OCI-LY7 (cell line): Measurements from ENCODE around the gene CLIC4. TPM values are rescaled to one million over a fixed set of nuclear protein-coding genes. Genes with fewer than 3 reads are reported as not detected.

ENCODE experiments used
- BruUV-seq: library from RNA; stranded (reverse); fragments of 400-500 nt; replicated peaks from 2 replicates; lab custom pipeline; 2021; lab: Mats Ljungman, UMichigan
- CTCF ChIA-PET: fragments of 300-600 bp; sonication (Branson Sonifier 250); formaldehyde crosslinking; loops from one replicate; lab custom pipeline; 2022; ENCODE audit warnings: antibody characterized with exemption; ENCODE audit not compliant: unreplicated experiment; lab: Charles Lee
- POLR2A ChIA-PET: fragments of 300-600 bp; sonication (Branson Sonifier 250); formaldehyde crosslinking; loops from one replicate; lab custom pipeline; 2022; ENCODE audit warnings: antibody characterized with exemption; lab: Charles Lee
- DNase-seq: peaks from one replicate; pipeline ENCODE4 v3.0.0-alpha.2; 2015; ENCODE audit warnings: low spot score
- H2AFZ ChIP-seq: fragments of 200-600 bp; sonication (generic), shearing (Covaris generic); 2 replicates; pipeline ENCODE4 v1.6.1; 2014; ENCODE audit warnings: mild to moderate bottlenecking, antibody characterized with exemption, low read length, moderate library complexity
- H3K27ac ChIP-seq: fragments of 200-600 bp; sonication (generic); 2 replicates; pipeline ENCODE4 v1.5.1; 2014; ENCODE audit warnings: mixed run types, low read depth, mild to moderate bottlenecking, moderate library complexity, low read length, inconsistent platforms; ENCODE audit not compliant: poor library complexity, severe bottlenecking
- H3K36me3 ChIP-seq: fragments of 200-600 bp; sonication (generic); 2 replicates; pipeline ENCODE4 v1.6.1; 2014; ENCODE audit warnings: mild to moderate bottlenecking, antibody characterized with exemption, low read length, moderate library complexity, mixed read lengths; ENCODE audit not compliant: insufficient read depth
- H3K4me1 ChIP-seq: fragments of 200-600 bp; sonication (generic); 2 replicates; pipeline ENCODE4 v1.5.1; 2014; ENCODE audit warnings: mild to moderate bottlenecking, low read length; ENCODE audit not compliant: insufficient read depth, poor library complexity, severe bottlenecking
- H3K4me2 ChIP-seq: fragments of 200-600 bp; sonication (generic); 2 replicates; pipeline ENCODE4 v1.6.1; 2014; ENCODE audit warnings: mild to moderate bottlenecking, low read length
- H3K4me3 ChIP-seq: fragments of 200-600 bp; sonication (generic); 2 replicates; pipeline ENCODE4 v1.5.1; 2014; ENCODE audit warnings: mild to moderate bottlenecking, low read depth, low read length; ENCODE audit not compliant: poor library complexity, severe bottlenecking
- H3K79me2 ChIP-seq: fragments of 200-600 bp; sonication (generic); 2 replicates; pipeline ENCODE4 v1.6.1; 2016; ENCODE audit warnings: low read depth, mild to moderate bottlenecking, low read length, moderate library complexity, mixed read lengths; ENCODE audit not compliant: insufficient read depth
- H3K9me2 ChIP-seq: fragments of 200-600 bp; sonication (generic); 2 replicates; pipeline ENCODE4 v1.6.1; 2016; ENCODE audit warnings: mild to moderate bottlenecking, low read length, mixed read lengths; ENCODE audit not compliant: insufficient read depth
- H3K9me3 ChIP-seq: fragments of 200-600 bp; sonication (generic); 2 replicates; pipeline ENCODE4 v1.6.1; 2014; ENCODE audit warnings: mild to moderate bottlenecking, mixed run types, low read length, mixed read lengths
- H4K20me1 ChIP-seq: fragments of 200-600 bp; sonication (generic); 2 replicates; pipeline ENCODE4 v1.6.1; 2014; ENCODE audit warnings: mild to moderate bottlenecking, antibody characterized with exemption, low read length, moderate library complexity, mixed read lengths; ENCODE audit not compliant: insufficient read depth
- EZH2phosphoT487 ChIP-seq: fragments of 200-600 bp; sonication (generic); IDR thresholded peaks from 2 replicates; pipeline ENCODE4 v1.6.1; 2018; ENCODE audit warnings: low read depth, borderline replicate concordance, mild to moderate bottlenecking, mixed run types, antibody characterized with exemption, low read length, moderate library complexity, mixed read lengths
- intact Hi-C: fragments of 100-400 bp; cut with micrococcal nuclease; formaldehyde crosslinking; loops from one replicate; pipeline ENCODE4 v1.10.0; 2022; ENCODE audit not compliant: unreplicated experiment
- total RNA-seq, 2 experiments: library from RNA; depleted of rRNA in 1 of 2; stranded (reverse); fragments of >200 nt in 1 of 2; shearing (Covaris generic) in 1 of 2; gene quantifications; 2 replicates each; pipeline ENCODE4 v1.2.3, GENCODE V29; 2014 to 2022
- TF ChIP-seq, protein P1 (sequence below): fragments of 200-600 bp; sonication (generic); conservative IDR thresholded peaks from 2 replicates; pipeline ENCODE4 v1.5.1; 2014; ENCODE audit warnings: mild to moderate bottlenecking, antibody characterized with exemption, low read length, moderate library complexity, mixed read lengths

CLIC4 gene
- total RNA-seq, 2 experiments from 2014 or later = 35.5 to 116 TPM

DNA sequence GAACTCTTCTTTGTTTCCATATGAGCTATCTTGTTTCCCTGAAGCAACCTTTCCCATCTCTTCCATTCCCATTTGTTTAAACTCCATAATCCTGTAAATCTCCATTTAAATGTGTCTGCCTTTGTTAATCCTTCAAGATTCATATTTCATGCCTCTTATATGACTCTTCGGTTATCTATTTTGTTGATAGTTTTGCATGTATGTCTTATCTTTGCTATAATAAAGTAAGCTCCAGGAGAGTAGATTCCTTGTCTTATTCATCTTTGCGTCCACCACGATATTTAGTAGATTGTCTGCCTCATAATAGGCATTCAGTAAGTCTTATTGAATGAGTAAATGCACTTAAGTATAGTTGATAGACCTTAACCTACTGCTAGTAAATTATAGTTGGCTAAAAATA is 18.4 kb downstream of the CLIC4 start:
- Histone ChIP-seq H3K4me3 (no peak overlapping the region), H3K4me2 (no peak overlapping the region), H4K20me1 (0 out of 2 replicates have a peak, but pooled peaks cover 26% of the 10 kb centered on the region), H3K36me3 (peaks cover 38% of the 10 kb centered on the region), H3K9me3 (0 out of 2 replicates have a peak, but pooled peaks cover 7% of the 10 kb centered on the region), H3K9me2 (no peaks in the 10 kb centered on the region), H3K79me2 (peaks cover 98% of the 10 kb centered on the region), H3K4me1 (peaks cover 10% of the 10 kb centered on the region), H2AFZ (no peak overlapping the region), H3K27ac (no peak overlapping the region)
- no TSS peak for BruUV-seq
- intact Hi-C loops = no loop called here
- TF ChIP-seq, protein P1, sequence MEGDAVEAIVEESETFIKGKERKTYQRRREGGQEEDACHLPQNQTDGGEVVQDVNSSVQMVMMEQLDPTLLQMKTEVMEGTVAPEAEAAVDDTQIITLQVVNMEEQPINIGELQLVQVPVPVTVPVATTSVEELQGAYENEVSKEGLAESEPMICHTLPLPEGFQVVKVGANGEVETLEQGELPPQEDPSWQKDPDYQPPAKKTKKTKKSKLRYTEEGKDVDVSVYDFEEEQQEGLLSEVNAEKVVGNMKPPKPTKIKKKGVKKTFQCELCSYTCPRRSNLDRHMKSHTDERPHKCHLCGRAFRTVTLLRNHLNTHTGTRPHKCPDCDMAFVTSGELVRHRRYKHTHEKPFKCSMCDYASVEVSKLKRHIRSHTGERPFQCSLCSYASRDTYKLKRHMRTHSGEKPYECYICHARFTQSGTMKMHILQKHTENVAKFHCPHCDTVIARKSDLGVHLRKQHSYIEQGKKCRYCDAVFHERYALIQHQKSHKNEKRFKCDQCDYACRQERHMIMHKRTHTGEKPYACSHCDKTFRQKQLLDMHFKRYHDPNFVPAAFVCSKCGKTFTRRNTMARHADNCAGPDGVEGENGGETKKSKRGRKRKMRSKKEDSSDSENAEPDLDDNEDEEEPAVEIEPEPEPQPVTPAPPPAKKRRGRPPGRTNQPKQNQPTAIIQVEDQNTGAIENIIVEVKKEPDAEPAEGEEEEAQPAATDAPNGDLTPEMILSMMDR = no peak
- TF ChIP-seq EZH2phosphoT487 = no peak
- DNase-seq = no peak
- CTCF ChIA-PET = no interaction called here
- POLR2A ChIA-PET = interaction anchor here (1.0 to 1.8 kb wide), 3 partner anchors 9 to 43 kb away, joined by 3 to 4 read pairs (median 4); no protein-coding TSS in a partner anchor

DNA sequence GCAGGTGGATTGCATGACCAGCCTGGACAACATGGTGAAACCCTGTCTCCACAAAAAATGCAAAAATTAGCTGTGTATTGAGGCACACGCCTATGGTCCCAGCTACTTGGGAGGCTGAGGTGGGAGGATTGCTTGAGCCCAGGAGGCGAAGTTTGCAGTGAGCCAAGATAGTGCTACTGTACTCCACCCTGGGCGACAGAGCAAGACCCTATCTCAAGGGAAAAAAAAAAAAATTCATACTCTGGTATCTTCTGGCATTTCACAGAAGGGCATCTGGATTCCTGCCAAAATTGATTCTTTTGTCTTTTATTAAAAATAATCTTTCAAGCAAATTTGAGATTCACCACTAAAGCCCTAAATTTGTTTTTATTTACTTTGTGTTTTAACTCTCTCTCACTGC is 19.2 kb downstream of the CLIC4 start:
- Histone ChIP-seq H3K9me2 (no peaks in the 10 kb centered on the region), H3K4me2 (no peak overlapping the region), H3K27ac (no peak overlapping the region), H3K9me3 (0 out of 2 replicates have a peak, but pooled peaks cover 3% of the 10 kb centered on the region), H2AFZ (no peak overlapping the region), H3K4me3 (no peak overlapping the region), H4K20me1 (0 out of 2 replicates have a peak, but pooled peaks cover 26% of the 10 kb centered on the region), H3K36me3 (peaks cover 32% of the 10 kb centered on the region), H3K4me1 (peaks cover 18% of the 10 kb centered on the region), H3K79me2 (peaks cover 98% of the 10 kb centered on the region)
- intact Hi-C loops = no loop called here
- ChIA-PET CTCF (interaction anchor here (0.5 kb wide), 1 partner anchor 16 kb away, joined by 4 read pairs; no protein-coding TSS in a partner anchor), POLR2A (interaction anchor here (1.0 kb wide), 1 partner anchor 9 kb away, joined by 4 read pairs; no protein-coding TSS in a partner anchor)
- BruUV-seq = no TSS peak
- TF ChIP-seq, protein P1 = no peak
- TF ChIP-seq EZH2phosphoT487 = no peak
- no peak for DNase-seq

DNA sequence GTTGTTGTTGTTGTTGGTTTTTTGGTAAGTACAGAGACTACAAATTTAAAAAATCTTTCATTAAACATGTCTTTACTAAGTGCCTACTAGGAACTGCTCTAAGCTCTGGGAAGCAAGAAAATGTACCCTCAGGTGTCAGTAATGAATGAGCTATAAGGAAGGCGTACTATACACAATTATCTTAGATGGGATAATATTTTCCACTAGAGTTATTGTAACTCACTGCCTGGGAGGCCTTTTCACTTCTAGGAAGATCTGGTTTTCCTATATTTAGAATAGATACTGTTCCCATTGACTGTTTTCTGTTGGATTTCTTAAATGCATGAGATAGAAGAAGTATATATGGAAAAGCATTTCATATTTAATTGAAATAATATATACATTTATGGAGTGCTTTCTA is 19.6 kb downstream of the CLIC4 start:
- H3K79me2 ChIP-seq = peaks cover 98% of the 10 kb centered on the region
- ChIA-PET CTCF (interaction anchor here (0.5 kb wide), 1 partner anchor 17 kb away, joined by 4 read pairs; no protein-coding TSS in a partner anchor), POLR2A (no interaction called here)
- 0 out of 2 replicates have a peak, but pooled peaks cover 26% of the 10 kb centered on the region for H4K20me1 ChIP-seq
- peaks cover 22% of the 10 kb centered on the region for H3K4me1 ChIP-seq
- intact Hi-C loops = no loop called here
- BruUV-seq = no TSS peak
- H3K9me3 ChIP-seq = no peaks in the 10 kb centered on the region
- H3K9me2 ChIP-seq = no peaks in the 10 kb centered on the region
- no peak overlapping the region for H2AFZ ChIP-seq
- H3K36me3 ChIP-seq = peaks cover 27% of the 10 kb centered on the region
- no peak overlapping the region for H3K27ac ChIP-seq
- no peak overlapping the region for H3K4me3 ChIP-seq
- DNase-seq = no peak
- H3K4me2 ChIP-seq = no peak overlapping the region
- TF ChIP-seq, protein P1 = no peak
- TF ChIP-seq EZH2phosphoT487 = no peak
